Measurements from ENCODE around the gene NFATC1.

NFATC1 gene

DNA sequence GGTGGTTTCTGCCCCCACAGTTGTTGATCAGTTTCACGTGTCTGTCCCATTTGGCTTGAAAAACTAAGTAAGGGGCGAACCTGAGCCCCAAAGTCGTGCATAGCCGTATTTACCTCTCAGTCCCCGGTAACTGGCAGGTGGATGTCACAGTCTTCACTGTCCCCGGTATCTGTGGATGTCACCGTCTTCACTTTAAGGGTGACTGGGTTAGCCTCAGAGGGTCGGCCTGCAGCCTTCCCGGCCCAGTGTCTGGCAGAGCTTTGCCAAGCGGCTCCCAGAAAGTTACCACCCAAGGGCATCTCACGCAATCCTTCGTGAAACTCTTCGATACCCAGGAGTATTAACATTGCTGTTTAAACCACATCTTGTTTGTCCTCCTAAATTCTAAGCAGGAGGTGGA lies 158.6 kb downstream of the NFATC1 start:
- Histone ChIP-seq H3K27me3 (replicated peaks in 2 of 5; ENCODE audit: control insufficient read depth in 4 of 5, insufficient read depth in 5 of 5, low read length in 4 of 5) (no peaks in the 10 kb centered on the region), H3K4me1 (ENCODE audit: control extremely low read depth in 1 of 4, control insufficient read depth in 4 of 4, insufficient read depth in 4 of 4, low read length in 3 of 4) (no peaks in the 10 kb centered on the region), H3K27ac (ENCODE audit: insufficient read depth in 1 of 2, low read depth in 1 of 2, low read length in 2 of 2, poor library complexity in 1 of 2, severe bottlenecking in 2 of 2) (no peak overlapping the region), H3K36me3 (ENCODE audit: control insufficient read depth in 4 of 4, insufficient read depth in 4 of 4, low read length in 3 of 4) (no peaks in the 10 kb centered on the region), H3K9me3 (ENCODE audit: control extremely low read depth in 1 of 5, control insufficient read depth in 4 of 5, insufficient read depth in 2 of 5, low read depth in 1 of 5, low read length in 4 of 5) (peaks cover 0 to 3% (median 0%) of the 10 kb centered on the region in 5 experiments), H3K4me3 (ENCODE audit: control insufficient read depth in 1 of 7, extremely low read depth in 1 of 7, insufficient read depth in 4 of 7, low read depth in 2 of 7, low read length in 6 of 7) (no peak overlapping the region)
- DNase-seq: no peak
- ChIA-PET POLR2A (no interaction called here), CTCF (no interaction called here)
- WGBS (ENCODE audit: insufficient coverage): 96% methylated on average over 13 of the region's 13 CpGs

DNA sequence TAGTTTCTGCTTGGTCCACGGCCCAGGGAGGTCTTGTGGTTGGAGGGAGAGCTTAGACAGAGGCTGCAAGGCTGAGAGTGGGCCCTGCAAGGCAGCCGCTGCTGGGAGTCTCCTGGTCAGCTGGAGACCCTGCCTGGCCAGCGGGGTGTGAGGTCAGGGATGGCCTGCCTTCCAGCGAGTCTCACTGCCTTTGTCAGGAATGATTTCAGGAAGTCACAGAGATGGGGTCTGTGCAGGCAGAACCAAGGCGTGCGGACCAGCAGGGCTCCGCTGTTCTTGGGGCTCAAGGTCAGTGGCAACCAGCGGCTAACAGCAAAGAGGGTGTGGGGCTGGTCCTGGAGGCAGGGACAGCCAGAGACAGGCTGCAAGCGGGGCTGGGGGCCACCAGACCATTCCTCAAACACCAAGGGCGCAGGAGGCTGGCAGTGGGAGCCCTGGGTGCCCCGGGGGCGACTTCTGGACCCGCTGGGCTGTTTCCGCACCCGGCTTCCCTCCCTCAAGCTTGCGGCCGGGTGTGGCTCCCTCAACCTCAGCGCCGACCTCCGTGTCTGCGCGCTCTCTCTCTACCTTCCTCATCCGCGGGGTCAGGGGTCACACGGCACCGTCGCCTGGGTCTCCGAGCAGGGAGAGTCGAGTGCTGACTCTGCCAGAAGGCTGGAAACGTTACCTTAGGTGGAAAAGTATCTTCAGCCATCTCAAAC lies 159.4 kb downstream of the NFATC1 start:
- ChIA-PET CTCF (interaction anchor here (1.5 kb wide), 1 partner anchor 19 kb away, joined by 3 read pairs; no protein-coding TSS in a partner anchor), POLR2A (interaction anchor here (0.7 kb wide), 1 partner anchor 46 kb away, joined by 3 read pairs; no protein-coding TSS in a partner anchor)
- no peak overlapping the region for H3K4me3 ChIP-seq (ENCODE audit: control insufficient read depth in 1 of 7, extremely low read depth in 1 of 7, insufficient read depth in 4 of 7, low read depth in 2 of 7, low read length in 6 of 7)
- no peak for DNase-seq
- no peaks in the 10 kb centered on the region for H3K36me3 ChIP-seq (ENCODE audit: control insufficient read depth in 4 of 4, insufficient read depth in 4 of 4, low read length in 3 of 4)
- 96% methylated on average over 29 of the region's 30 CpGs for WGBS (ENCODE audit: insufficient coverage)
- H3K9me3 ChIP-seq (ENCODE audit: control extremely low read depth in 1 of 5, control insufficient read depth in 4 of 5, insufficient read depth in 2 of 5, low read depth in 1 of 5, low read length in 4 of 5): peaks cover 0 to 3% (median 0%) of the 10 kb centered on the region in 5 experiments
- no peaks in the 10 kb centered on the region for H3K4me1 ChIP-seq (ENCODE audit: control extremely low read depth in 1 of 4, control insufficient read depth in 4 of 4, insufficient read depth in 4 of 4, low read length in 3 of 4)
- H3K27ac ChIP-seq (ENCODE audit: insufficient read depth in 1 of 2, low read depth in 1 of 2, low read length in 2 of 2, poor library complexity in 1 of 2, severe bottlenecking in 2 of 2): no peak overlapping the region
- no peaks in the 10 kb centered on the region for H3K27me3 ChIP-seq (replicated peaks in 2 of 5; ENCODE audit: control insufficient read depth in 4 of 5, insufficient read depth in 5 of 5, low read length in 4 of 5)

- DNase-seq: no peak
- Histone ChIP-seq H3K27me3 (replicated peaks in 2 of 5; ENCODE audit: control insufficient read depth in 4 of 5, insufficient read depth in 5 of 5, low read length in 4 of 5) (no peaks in the 10 kb centered on the region), H3K4me3 (ENCODE audit: control insufficient read depth in 1 of 7, extremely low read depth in 1 of 7, insufficient read depth in 4 of 7, low read depth in 2 of 7, low read length in 6 of 7) (no peak overlapping the region), H3K36me3 (ENCODE audit: control insufficient read depth in 4 of 4, insufficient read depth in 4 of 4, low read length in 3 of 4) (no peaks in the 10 kb centered on the region), H3K4me1 (ENCODE audit: control extremely low read depth in 1 of 4, control insufficient read depth in 4 of 4, insufficient read depth in 4 of 4, low read length in 3 of 4) (no peaks in the 10 kb centered on the region), H3K27ac (ENCODE audit: insufficient read depth in 1 of 2, low read depth in 1 of 2, low read length in 2 of 2, poor library complexity in 1 of 2, severe bottlenecking in 2 of 2) (no peak overlapping the region), H3K9me3 (ENCODE audit: control extremely low read depth in 1 of 5, control insufficient read depth in 4 of 5, insufficient read depth in 2 of 5, low read depth in 1 of 5, low read length in 4 of 5) (peaks cover 0 to 3% (median 0%) of the 10 kb centered on the region in 5 experiments)
- ChIA-PET POLR2A (interaction anchor here (0.7 kb wide), 1 partner anchor 45 kb away, joined by 3 read pairs; no protein-coding TSS in a partner anchor), CTCF (interaction anchor here (1.5 kb wide), 1 partner anchor 19 kb away, joined by 3 read pairs; no protein-coding TSS in a partner anchor)
- 97% methylated on average over 19 of the region's 19 CpGs for WGBS (ENCODE audit: insufficient coverage)
Observed at GRCh38 chr18:79555885-79556284, 160.2 kb downstream of the NFATC1 start.

DNA sequence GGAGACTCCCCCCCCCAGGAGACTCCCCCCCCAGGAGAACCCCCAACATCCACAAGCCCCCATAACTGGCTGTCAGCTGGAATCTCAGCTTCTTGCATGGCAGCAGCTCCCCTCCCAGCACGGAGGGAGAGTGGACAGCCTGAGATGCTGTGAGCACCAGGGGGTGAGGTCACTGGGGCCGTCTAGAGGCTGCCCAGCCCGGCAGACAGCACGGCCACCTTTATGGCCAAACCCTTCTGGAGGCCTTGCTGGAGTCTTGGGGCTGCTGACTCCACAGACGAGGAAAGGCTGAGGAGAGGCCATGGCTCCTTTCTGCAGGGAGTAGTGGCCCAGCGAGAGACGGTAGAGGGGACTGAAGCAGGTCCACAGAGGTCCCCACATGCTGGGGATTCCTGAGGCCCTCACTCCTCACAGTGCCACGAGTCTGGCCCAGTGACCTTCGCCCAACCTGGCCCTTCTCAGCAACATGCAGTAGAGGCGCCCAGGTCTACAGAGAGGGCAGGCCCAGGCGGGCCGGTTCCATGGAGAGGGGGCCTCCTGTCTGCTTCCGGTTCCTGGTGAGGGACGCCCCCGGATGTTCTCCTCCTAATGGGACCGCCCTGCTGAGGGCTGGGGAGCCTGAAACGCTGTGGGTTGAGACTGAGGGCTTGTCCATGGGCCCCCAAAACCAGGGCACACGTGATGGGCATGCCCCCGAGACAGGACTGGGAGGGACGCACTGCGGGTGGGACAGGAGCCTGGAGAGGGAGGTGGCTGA lies 161.3 kb downstream of the NFATC1 start:
- H3K27ac ChIP-seq (ENCODE audit: insufficient read depth in 1 of 2, low read depth in 1 of 2, low read length in 2 of 2, poor library complexity in 1 of 2, severe bottlenecking in 2 of 2): no peak overlapping the region
- H3K4me3 ChIP-seq (ENCODE audit: control insufficient read depth in 1 of 7, extremely low read depth in 1 of 7, insufficient read depth in 4 of 7, low read depth in 2 of 7, low read length in 6 of 7): no peak overlapping the region
- H3K4me1 ChIP-seq (ENCODE audit: control extremely low read depth in 1 of 4, control insufficient read depth in 4 of 4, insufficient read depth in 4 of 4, low read length in 3 of 4): no peaks in the 10 kb centered on the region
- H3K27me3 ChIP-seq (replicated peaks in 2 of 5; ENCODE audit: control insufficient read depth in 4 of 5, insufficient read depth in 5 of 5, low read length in 4 of 5): no peaks in the 10 kb centered on the region
- H3K36me3 ChIP-seq (ENCODE audit: control insufficient read depth in 4 of 4, insufficient read depth in 4 of 4, low read length in 3 of 4): no peaks in the 10 kb centered on the region
- peaks cover 0 to 3% (median 0%) of the 10 kb centered on the region in 5 experiments for H3K9me3 ChIP-seq (ENCODE audit: control extremely low read depth in 1 of 5, control insufficient read depth in 4 of 5, insufficient read depth in 2 of 5, low read depth in 1 of 5, low read length in 4 of 5)
- CTCF ChIA-PET: interaction anchor here (1.5 kb wide), 1 partner anchor 18 kb away, joined by 3 read pairs; no protein-coding TSS in a partner anchor
- 96% methylated on average over 17 of the region's 21 CpGs for WGBS (ENCODE audit: insufficient coverage)
- DNase-seq: no peak
- POLR2A ChIA-PET: no interaction called here

DNA sequence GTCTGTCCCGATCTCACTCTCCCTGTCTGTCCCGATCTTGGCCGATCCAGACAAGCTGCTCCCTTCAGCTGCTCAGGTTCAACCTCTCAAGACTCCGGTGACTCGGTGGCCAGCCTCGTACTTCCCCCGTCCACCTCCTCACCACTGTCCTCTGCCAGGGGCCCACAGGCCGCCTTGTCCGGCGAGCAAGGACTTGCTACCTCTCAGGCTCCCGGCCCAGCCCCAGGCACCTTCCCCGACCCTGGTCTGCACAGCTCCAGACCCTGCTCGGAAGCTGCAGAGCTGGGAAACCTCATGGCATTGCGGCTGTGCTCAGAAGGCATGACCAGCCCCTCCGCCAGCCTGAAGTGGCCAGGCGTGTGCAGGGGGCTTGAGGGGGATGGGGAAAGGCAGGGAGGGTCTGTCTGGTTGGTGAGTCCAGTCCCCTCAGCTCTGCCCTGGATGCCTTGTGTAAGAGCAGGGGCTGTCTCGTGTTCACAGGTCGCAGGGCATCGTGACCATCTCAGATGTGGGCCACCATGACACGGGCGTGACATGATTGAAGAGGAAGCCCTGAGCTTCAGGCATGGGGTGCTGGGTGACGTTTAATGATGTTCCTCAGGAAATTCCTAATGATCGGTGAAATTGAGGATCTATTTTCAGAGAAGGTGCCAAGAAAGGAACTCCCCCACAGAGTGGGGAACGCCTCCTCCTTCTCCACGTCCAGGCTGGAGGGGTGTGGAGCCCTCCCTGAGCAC lies 162.6 kb downstream of the NFATC1 start:
- H3K4me1 ChIP-seq (ENCODE audit: control extremely low read depth in 1 of 4, control insufficient read depth in 4 of 4, insufficient read depth in 4 of 4, low read length in 3 of 4): no peaks in the 10 kb centered on the region
- ChIA-PET CTCF (interaction anchor here (1.4 kb wide), 1 partner anchor 84 kb away, joined by 3 read pairs; no protein-coding TSS in a partner anchor), POLR2A (no interaction called here)
- H3K36me3 ChIP-seq (ENCODE audit: control insufficient read depth in 4 of 4, insufficient read depth in 4 of 4, low read length in 3 of 4): no peaks in the 10 kb centered on the region
- peaks cover 0 to 3% (median 0%) of the 10 kb centered on the region in 5 experiments for H3K9me3 ChIP-seq (ENCODE audit: control extremely low read depth in 1 of 5, control insufficient read depth in 4 of 5, insufficient read depth in 2 of 5, low read depth in 1 of 5, low read length in 4 of 5)
- no peak for DNase-seq
- no peaks in the 10 kb centered on the region for H3K27me3 ChIP-seq (replicated peaks in 2 of 5; ENCODE audit: control insufficient read depth in 4 of 5, insufficient read depth in 5 of 5, low read length in 4 of 5)
- no peak overlapping the region for H3K4me3 ChIP-seq (ENCODE audit: control insufficient read depth in 1 of 7, extremely low read depth in 1 of 7, insufficient read depth in 4 of 7, low read depth in 2 of 7, low read length in 6 of 7)
- no peak overlapping the region for H3K27ac ChIP-seq (ENCODE audit: insufficient read depth in 1 of 2, low read depth in 1 of 2, low read length in 2 of 2, poor library complexity in 1 of 2, severe bottlenecking in 2 of 2)
- 93% methylated on average over 25 of the region's 25 CpGs for WGBS (ENCODE audit: insufficient coverage)

DNA sequence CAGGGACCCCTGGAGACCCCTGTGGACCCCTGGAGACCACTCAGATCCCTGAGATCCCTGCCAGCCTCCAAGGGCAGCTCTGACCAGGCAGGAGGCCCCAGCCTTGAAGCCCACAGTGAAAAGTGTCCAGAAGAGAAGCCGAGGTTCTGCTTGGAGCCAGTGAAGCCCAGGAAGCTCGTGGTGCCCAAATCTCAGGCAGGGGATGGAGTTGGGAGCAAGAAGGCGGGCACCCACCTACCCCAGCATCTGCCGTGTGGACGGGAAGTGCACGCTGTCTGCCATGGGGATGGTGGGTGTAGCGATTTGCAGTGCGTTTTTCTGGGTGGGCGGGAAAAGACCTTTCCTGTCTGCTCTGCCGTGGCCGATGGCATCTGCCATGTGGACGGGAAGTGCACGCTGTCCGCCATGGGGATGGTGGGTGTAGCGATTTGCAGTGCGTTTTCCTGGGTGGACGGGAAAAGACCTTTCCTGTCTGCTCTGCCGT lies 163.2 kb downstream of the NFATC1 start:
- Histone ChIP-seq H3K27ac (ENCODE audit: insufficient read depth in 1 of 2, low read depth in 1 of 2, low read length in 2 of 2, poor library complexity in 1 of 2, severe bottlenecking in 2 of 2) (no peak overlapping the region), H3K4me1 (ENCODE audit: control extremely low read depth in 1 of 4, control insufficient read depth in 4 of 4, insufficient read depth in 4 of 4, low read length in 3 of 4) (no peaks in the 10 kb centered on the region), H3K9me3 (ENCODE audit: control extremely low read depth in 1 of 5, control insufficient read depth in 4 of 5, insufficient read depth in 2 of 5, low read depth in 1 of 5, low read length in 4 of 5) (peaks cover 0 to 3% (median 0%) of the 10 kb centered on the region in 5 experiments), H3K4me3 (ENCODE audit: control insufficient read depth in 1 of 7, extremely low read depth in 1 of 7, insufficient read depth in 4 of 7, low read depth in 2 of 7, low read length in 6 of 7) (no peak overlapping the region), H3K27me3 (replicated peaks in 2 of 5; ENCODE audit: control insufficient read depth in 4 of 5, insufficient read depth in 5 of 5, low read length in 4 of 5) (no peaks in the 10 kb centered on the region), H3K36me3 (ENCODE audit: control insufficient read depth in 4 of 4, insufficient read depth in 4 of 4, low read length in 3 of 4) (no peaks in the 10 kb centered on the region)
- CTCF ChIA-PET: interaction anchor here (1.4 kb wide), 1 partner anchor 84 kb away, joined by 3 read pairs; no protein-coding TSS in a partner anchor
- POLR2A ChIA-PET: no interaction called here
- 95% methylated on average over 17 of the region's 18 CpGs for WGBS (ENCODE audit: insufficient coverage)
- no peak for DNase-seq
